Embryonic facial prominence (tissue), 1 donor: Measurements from ENCODE around the gene SEC14L3.

Experiments
- DNase-seq: peaks from one replicate; pipeline ENCODE4 v3.0.0-alpha.2; 2016; ENCODE audit errors: extremely low spot score

The SEC14L3 gene

DNA sequence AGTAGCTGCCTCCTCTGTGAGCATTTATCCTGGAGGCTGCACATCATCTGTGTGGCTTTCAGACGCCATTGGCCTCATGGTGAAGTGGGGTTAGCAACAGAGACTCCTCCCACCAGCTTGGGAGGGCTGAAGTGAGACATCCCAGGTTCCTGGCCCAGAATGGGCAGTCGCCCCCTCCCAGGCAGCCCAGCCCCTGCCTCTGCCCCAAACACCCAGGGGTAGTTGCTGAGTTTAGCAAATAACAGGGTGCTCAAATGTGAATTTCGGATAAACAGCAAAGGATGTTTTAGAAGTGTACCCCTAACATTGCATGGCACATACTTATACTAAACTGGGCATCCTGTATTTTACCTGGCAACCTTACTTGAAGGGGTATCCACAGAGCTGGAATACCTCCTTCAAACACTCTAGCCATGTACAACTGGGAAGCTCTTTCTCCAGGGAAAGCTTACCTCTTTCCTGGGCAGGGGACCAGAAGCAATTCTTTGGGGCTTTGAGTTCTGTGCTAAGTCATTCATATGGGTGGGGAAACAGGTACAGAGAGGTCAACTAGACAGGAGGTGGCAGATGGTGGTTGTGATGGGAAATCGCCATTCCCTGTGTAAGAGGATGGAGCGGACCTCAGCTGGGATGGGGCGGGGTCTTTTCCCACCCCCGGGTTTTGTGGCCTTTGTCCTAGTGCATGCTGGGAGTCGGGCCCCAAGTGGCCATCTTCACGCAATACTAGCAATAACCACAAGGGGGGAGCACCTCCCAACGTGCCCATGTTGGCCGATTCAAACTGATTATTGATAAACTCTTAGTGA lies 27.0 kb downstream of the SEC14L3 start:
- DNase-seq, result no peak

DNA sequence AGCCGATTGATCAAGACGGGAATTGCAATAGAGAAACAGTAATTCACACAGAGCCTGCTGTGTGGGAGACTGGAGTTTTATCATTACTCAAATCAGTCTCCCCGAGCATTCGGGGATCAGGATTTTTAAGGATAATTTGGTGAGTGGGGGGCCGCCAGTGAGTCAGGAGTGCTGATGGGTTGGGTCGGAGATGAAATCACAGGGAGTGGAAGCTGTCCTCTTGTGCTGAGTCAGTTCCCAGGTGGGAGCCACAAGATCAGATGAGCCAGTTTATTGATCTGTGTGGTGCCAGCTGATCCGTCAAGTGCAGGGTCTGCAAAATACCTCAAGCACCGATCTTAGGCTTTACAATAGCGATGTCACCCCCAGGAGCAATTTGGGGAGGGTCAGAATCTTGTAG lies 30.7 kb downstream of the SEC14L3 start:
- no peak for DNase-seq

- no peak for DNase-seq
Observed at GRCh38 chr22:30439836-30440235, 32.0 kb downstream of the SEC14L3 start.

DNA sequence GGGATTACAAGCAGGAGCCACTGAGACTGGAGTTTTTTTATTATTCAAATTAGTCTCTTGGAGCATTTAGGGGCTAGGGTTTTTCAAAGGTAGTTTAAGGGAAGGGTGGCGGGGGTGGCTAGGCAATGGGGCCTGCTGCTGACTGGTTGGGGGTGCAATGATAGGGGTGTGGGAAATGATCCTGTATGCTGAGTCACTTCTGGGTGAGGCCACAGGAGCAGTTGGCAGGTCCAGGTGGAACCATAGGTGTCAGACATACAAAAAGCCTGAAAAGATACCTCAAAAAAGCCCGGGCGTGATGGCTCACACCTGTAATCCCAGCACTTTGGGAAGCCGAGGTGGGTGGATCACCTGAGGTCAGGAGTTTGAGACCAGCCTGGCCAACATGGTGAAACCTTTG lies 32.6 kb downstream of the SEC14L3 start:
- no peak for DNase-seq

DNA sequence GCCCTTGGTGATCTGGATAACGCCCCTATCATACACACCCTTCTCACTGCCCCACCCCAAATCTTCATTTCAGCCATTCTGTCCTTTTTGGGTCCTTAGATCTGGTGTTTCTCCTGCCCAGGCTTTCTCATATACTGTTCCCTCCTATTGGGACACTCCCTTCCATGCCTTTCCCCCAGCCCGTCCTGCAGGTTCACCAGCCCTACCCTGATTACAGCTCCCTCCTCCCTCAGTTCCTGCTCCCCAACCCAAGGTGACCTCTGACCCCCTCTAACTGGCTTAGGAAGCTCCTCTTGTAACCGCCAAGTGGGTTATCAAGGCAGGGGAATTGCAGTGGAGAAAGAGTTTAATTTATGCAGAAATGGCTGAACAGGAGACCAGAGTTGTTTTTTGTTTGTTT lies 33.3 kb downstream of the SEC14L3 start:
- DNase-seq, result no peak

- no peak for DNase-seq
Observed at GRCh38 chr22:30436196-30436595, 35.6 kb downstream of the SEC14L3 start.

GRCh38 chr22:30435674-30436126 lies 36.1 kb downstream of the SEC14L3 start:
- no peak for DNase-seq

GRCh38 chr22:30434843-30435242 lies 37.0 kb downstream of the SEC14L3 start:
- no peak for DNase-seq

DNA sequence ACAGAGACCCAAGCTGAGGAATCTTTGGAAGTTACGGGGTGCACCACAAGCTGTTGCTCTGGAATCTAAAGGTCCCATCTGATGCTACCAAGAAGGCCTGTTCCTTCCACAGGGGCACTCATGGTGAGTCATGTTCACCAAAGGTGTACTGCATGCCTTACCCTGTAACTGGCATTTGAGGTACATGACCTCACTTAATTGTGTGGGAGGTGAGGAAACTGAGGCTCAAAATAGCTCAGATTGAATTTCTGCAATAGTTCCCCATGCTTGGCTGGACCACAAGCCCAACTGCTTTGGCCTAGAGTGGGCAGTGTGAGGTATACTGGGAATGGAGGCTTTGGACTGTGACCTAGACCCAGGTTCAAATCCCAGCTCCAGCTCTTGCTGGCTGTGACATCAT lies 38.0 kb downstream of the SEC14L3 start:
- no peak for DNase-seq

DNA sequence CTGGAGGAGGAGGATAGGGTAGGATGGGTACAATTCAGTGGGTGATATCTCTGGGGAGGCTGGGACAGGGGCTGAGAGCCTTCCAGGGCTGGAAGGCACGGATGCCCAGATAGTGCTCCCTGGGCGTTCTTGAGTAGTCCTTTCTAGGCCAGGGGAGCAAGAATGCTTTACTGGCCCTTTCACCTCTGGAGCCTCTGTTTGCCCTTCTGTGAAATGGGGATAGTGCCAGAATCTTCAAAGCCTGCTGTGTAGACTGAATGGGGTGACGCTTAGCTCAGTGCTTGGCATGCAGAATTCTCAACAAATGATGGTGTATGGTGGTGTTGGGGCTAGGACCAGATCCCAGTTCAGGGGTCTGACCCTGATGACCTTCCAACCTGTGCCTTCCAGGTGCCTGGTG lies 38.6 kb downstream of the SEC14L3 start:
- DNase-seq, result no peak

- DNase-seq, result no peak
Observed at GRCh38 chr22:30432520-30432919, 39.3 kb downstream of the SEC14L3 start.

- no peak for DNase-seq
Observed at GRCh38 chr22:30432096-30432495, 39.7 kb downstream of the SEC14L3 start.

GRCh38 chr22:30430933-30431332 lies 40.9 kb downstream of the SEC14L3 start:
- DNase-seq, result no peak

- DNase-seq, result no peak
Observed at GRCh38 chr22:30429887-30430286, 41.9 kb downstream of the SEC14L3 start.

DNA sequence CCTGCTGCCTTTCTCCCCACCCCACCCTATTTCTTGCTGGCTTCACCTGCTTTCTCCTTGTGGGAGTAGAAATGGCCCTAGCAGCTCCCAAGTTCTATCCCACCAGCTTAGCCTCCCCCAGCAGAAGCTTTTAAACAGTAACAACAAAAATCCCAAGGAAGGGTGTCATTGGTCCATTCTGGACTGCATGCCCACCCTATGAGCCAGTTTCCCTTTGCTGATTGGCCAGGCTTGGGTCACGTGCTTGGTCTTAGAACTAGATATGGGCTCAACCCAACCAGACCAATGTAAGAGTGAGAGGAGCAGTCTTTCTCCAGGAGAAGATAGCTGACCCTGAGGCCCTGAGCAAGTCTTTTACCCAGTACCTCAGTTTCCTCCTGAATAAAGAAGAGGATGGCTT lies 43.9 kb downstream of the SEC14L3 start:
- no peak for DNase-seq

DNA sequence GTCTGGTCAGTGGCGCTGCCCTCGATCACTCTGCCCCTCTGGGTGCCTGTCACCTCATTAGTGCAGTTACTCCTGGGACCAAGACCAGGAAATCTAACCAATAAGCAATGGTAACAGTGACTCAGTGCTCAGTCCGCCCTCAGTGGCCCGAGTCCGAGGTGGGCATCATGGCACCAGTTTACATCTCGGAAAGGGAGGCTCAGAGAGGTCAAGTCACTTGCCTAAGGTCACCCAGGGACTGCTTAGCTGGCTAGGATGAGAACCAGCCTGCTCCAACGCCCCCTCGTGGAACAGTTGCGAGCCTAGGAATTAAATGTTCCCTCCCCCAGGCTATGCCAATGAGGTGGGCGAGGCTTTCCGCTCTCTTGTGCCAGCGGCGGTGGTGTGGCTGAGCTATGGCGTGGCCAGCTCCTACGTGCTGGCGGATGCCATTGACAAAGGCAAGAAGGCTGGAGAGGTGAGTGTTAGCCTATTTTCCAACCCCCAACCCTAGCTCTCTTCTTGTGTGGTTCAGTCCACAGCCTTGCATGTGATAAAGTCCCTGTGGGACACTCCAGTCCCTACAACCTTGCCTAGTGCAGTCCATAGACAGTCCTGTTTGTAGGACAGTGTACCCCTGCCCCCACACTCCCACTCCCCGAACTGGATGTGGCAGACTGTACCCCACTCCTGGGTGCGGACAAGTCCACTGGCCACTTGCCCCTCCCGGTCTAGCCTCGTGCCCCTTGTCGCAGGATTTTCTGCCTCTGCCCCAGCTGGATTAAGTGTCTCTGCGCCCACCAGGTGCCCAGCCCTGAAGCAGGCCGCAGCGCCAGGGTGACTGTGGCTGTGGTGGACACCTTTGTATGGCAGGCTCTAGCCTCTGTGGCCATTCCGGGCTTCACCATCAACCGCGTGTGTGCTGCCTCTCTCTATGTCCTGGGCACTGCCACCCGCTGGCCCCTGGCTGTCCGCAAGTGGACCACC lies 45.1 kb downstream of the SEC14L3 start:
- no peak for DNase-seq

- DNase-seq, result peak; percentile 55
Observed at GRCh38 chr22:30425616-30426387, 46.0 kb downstream of the SEC14L3 start, which contains the start of gene MTFP1. TSS of gene MTFP1 (plus strand) at chr22:30425768. CDS start at chr22:30425880, 112 bp downstream.

- no peak for DNase-seq
Observed at GRCh38 chr22:30425327-30425615, 46.5 kb downstream of the SEC14L3 start.

- peak; percentile 18 for DNase-seq
Observed at GRCh38 chr22:30424534-30425326, 47.1 kb downstream of the SEC14L3 start.

GRCh38 chr22:30423959-30424533 lies 47.8 kb downstream of the SEC14L3 start:
- peak; percentile 99 for DNase-seq
